ENCODE results near the gene KRTAP10-2. TPM values are rescaled to one million over a fixed set of nuclear protein-coding genes. Genes with fewer than 3 reads are reported as not detected.

KRTAP10-2 gene
- total and polyA plus RNA-seq, 2 experiments from 2014 or later, result 0.24 TPM; not detected in 1

DNA sequence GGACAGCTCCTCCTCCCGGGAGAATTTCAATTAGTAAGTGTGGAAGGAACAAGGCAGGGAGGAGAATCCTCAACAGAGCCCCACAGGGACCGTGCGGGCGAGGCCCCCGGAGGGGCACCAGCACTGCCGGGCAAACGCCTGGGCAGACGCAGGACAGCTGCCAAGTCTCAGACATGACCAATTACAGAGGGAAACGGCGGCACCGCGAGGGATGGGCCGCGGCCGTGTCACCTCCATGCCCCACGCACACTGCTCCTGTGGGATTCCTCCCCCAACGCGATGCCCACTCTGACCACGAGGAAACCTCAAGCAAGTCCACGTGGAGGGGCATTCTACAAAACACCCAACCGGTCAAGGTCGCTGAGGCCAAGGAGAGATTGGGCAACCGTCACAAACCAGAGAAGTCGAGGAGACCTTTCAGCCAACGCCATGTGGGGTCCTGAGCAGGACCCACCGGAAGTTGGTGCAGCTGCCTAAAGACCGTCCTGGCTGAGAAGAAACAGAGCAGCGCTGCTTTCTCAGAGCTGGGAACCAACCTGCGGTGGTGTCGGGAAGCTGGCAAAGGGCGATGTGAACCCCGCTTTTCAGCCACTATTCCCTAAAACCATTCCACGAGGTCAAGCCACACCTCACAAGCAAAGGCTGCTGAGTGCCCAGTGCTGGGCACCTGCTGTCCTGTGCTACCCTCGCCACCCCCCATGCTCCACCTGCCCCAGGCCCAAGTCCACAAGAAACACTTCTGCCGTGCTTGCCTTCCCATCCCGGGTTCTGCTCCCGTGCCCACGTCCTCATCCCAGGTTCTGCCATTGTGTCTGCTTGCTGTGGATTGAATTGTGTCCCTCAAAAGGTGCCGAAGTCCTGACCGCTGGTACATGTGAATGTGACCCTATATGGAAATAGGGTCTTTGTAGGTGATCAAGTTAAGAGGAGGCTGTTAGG is 20.8 kb upstream of the KRTAP10-2 start:
- peaks cover 36% of the 10 kb centered on the region for H3K9me3 Mint-ChIP-seq
- H3K4me1 Mint-ChIP-seq, result peaks cover 3% of the 10 kb centered on the region
- DNase-seq (ENCODE audit: low spot score), result no peak
- Histone ChIP-seq H3K27ac (ENCODE audit: low read depth) (no peak overlapping the region), H3K4me1 (ENCODE audit: insufficient read depth) (no peaks in the 10 kb centered on the region), H3K79me2 (replicated peaks; ENCODE audit: insufficient read depth) (no peaks in the 10 kb centered on the region), H3F3A (replicated peaks; ENCODE audit: low read depth) (no peaks in the 10 kb centered on the region), H2AFZ (no peak overlapping the region), H3K4me3 (no peak overlapping the region), H3K9me2 (ENCODE audit: insufficient read depth) (no peaks in the 10 kb centered on the region), H3K4me2 (no peak overlapping the region), H3K36me3 (ENCODE audit: insufficient read depth) (no peaks in the 10 kb centered on the region), H3K27me3 (ENCODE audit: insufficient read depth) (no peaks in the 10 kb centered on the region), H4K20me1 (replicated peaks; ENCODE audit: insufficient read depth) (no peaks in the 10 kb centered on the region)
- peaks cover 4% of the 10 kb centered on the region; the same call in 2 of the 3 replicates for H3K36me3 Mint-ChIP-seq (ENCODE audit: low read depth)
- H3K4me3 Mint-ChIP-seq, result no peak overlapping the region
- H3K27me3 Mint-ChIP-seq (ENCODE audit: insufficient read depth, low read depth, poor library complexity), result peaks cover 13% of the 10 kb centered on the region
- no peak overlapping the region for H3K27ac Mint-ChIP-seq
- no peak for TF ChIP-seq EZH2 (IDR thresholded peaks at IDR 0.05; ENCODE audit: low read depth, unreplicated experiment)
- TF ChIP-seq, protein P1, sequence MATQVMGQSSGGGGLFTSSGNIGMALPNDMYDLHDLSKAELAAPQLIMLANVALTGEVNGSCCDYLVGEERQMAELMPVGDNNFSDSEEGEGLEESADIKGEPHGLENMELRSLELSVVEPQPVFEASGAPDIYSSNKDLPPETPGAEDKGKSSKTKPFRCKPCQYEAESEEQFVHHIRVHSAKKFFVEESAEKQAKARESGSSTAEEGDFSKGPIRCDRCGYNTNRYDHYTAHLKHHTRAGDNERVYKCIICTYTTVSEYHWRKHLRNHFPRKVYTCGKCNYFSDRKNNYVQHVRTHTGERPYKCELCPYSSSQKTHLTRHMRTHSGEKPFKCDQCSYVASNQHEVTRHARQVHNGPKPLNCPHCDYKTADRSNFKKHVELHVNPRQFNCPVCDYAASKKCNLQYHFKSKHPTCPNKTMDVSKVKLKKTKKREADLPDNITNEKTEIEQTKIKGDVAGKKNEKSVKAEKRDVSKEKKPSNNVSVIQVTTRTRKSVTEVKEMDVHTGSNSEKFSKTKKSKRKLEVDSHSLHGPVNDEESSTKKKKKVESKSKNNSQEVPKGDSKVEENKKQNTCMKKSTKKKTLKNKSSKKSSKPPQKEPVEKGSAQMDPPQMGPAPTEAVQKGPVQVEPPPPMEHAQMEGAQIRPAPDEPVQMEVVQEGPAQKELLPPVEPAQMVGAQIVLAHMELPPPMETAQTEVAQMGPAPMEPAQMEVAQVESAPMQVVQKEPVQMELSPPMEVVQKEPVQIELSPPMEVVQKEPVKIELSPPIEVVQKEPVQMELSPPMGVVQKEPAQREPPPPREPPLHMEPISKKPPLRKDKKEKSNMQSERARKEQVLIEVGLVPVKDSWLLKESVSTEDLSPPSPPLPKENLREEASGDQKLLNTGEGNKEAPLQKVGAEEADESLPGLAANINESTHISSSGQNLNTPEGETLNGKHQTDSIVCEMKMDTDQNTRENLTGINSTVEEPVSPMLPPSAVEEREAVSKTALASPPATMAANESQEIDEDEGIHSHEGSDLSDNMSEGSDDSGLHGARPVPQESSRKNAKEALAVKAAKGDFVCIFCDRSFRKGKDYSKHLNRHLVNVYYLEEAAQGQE (IDR thresholded peaks at IDR 0.05; ENCODE audit: unreplicated experiment), result no peak
- TF ChIP-seq, protein P2, sequence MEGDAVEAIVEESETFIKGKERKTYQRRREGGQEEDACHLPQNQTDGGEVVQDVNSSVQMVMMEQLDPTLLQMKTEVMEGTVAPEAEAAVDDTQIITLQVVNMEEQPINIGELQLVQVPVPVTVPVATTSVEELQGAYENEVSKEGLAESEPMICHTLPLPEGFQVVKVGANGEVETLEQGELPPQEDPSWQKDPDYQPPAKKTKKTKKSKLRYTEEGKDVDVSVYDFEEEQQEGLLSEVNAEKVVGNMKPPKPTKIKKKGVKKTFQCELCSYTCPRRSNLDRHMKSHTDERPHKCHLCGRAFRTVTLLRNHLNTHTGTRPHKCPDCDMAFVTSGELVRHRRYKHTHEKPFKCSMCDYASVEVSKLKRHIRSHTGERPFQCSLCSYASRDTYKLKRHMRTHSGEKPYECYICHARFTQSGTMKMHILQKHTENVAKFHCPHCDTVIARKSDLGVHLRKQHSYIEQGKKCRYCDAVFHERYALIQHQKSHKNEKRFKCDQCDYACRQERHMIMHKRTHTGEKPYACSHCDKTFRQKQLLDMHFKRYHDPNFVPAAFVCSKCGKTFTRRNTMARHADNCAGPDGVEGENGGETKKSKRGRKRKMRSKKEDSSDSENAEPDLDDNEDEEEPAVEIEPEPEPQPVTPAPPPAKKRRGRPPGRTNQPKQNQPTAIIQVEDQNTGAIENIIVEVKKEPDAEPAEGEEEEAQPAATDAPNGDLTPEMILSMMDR (conservative IDR thresholded peaks at IDR 0.05; ENCODE audit: low read depth in 2 of 2), result no peak
- no peak for TF ChIP-seq STAT1 (IDR thresholded peaks at IDR 0.05; ENCODE audit: unreplicated experiment)
- TF ChIP-seq, protein P3, sequence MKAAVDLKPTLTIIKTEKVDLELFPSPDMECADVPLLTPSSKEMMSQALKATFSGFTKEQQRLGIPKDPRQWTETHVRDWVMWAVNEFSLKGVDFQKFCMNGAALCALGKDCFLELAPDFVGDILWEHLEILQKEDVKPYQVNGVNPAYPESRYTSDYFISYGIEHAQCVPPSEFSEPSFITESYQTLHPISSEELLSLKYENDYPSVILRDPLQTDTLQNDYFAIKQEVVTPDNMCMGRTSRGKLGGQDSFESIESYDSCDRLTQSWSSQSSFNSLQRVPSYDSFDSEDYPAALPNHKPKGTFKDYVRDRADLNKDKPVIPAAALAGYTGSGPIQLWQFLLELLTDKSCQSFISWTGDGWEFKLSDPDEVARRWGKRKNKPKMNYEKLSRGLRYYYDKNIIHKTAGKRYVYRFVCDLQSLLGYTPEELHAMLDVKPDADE (IDR thresholded peaks at IDR 0.05), result no peak
- no peak for TF ChIP-seq JUNB (IDR thresholded peaks at IDR 0.05; ENCODE audit: unreplicated experiment)
- TF ChIP-seq NANOG (IDR thresholded peaks at IDR 0.05; ENCODE audit: borderline replicate concordance), result no peak
- ATAC-seq, result no peak

Measured in GM23338 (cell line).